MM.1S (cell line): ENCODE measurements around the gene ARHGAP23.

Experiments
- CTCF ChIP-seq: fragments of 300-600 bp; sonication (generic); IDR thresholded peaks from 2 replicates; pipeline ENCODE4 v1.5.1; 2016; ENCODE audit warnings: antibody characterized with exemption, low read length, mixed read lengths
- EZH2 ChIP-seq: fragments of 300-600 bp; sonication (generic); optimal IDR thresholded peaks from 2 replicates; pipeline ENCODE3; 2017; ENCODE audit warnings: low read depth, mild to moderate bottlenecking, antibody characterized with exemption, low read length, mixed read lengths

- no peak for TF ChIP-seq EZH2
- TF ChIP-seq CTCF = peak; percentile 93
Observed at GRCh38 chr17:38444151-38444550, 15.9 kb downstream of the ARHGAP23 start.
